COR-L47 (cell line): ENCODE measurements around the gene KCNJ14.
A peak's percentile ranks its signal among the peaks of the same experiment; 100 is the strongest.

ENCODE experiments used
- DNase-seq: peaks from one replicate; lab custom pipeline; 2025; lab: John Stamatoyannopoulos, UW

KCNJ14 gene

GRCh38 chr19:48445606-48446481, 9.5 kb upstream of the KCNJ14 start, which contains the start of gene GRWD1:
TSS of gene GRWD1 (plus strand) at chr19:48445983. CDS start at chr19:48446006, 23 bp downstream.
- peak; percentile 98 for DNase-seq

DNA sequence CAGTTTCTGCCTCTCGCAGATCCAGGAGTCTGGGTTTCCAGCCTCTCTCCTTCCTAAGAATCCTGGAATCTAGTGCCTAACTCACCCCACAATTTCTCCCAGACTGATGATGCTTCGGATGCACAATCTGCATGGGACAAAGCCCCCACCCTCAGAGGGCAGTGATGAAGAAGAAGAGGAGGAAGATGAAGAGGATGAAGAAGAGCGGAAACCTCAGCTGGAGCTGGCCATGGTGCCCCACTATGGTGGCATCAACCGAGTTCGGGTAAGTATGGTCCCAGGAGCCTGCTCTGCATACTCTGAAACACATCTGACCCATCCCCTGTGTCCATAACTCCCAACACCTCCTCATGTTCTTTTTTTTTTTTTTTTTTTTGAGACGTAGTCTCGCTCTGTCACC, 8.8 kb upstream of the KCNJ14 start:
- DNase-seq, result no peak

DNA sequence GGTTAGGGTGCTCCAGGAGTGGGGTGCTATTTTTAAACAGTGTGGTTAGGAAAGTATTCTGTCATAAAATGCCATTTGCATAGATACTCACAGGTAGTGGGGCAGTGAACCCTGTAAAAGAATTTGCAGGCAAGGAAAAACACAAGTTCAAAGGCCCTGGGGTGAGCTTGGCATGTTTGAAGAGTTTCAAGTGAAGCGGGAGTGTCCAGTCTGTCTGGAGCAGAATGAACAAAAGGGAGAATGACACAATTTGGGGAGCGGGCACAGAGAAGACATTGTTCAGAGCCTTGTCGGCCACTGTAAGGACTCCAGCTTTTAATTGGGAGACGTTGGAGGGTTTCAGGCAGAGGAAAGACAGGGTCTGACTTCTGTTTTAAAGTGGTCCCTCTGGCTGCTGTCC, 6.8 kb upstream of the KCNJ14 start:
- no peak for DNase-seq

GRCh38 chr19:48450441-48450840, 4.9 kb upstream of the KCNJ14 start:
- no peak for DNase-seq

- DNase-seq, result no peak
Measured at GRCh38 chr19:48450863-48451262, 4.5 kb upstream of the KCNJ14 start.

DNA sequence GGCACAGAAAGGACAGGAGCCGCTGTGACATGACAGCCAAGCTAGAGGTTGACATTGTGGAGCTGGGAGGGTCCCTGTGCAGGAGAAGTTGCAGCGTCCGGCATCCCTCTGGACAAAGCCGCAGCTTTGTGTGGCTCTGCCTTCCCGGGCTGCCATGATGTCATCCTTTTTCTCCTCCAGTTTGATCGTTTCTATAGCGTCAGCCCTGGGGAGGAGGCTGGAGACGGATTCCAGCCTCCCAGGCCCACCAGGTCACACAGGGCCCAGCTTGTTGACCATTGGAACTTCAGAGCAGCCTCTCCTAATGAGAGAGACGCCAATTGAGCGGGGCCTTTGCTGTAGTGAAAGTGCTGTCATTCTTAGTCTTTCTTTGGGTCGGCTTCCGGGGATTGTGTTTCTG, 3.8 kb upstream of the KCNJ14 start:
- no peak for DNase-seq

DNA sequence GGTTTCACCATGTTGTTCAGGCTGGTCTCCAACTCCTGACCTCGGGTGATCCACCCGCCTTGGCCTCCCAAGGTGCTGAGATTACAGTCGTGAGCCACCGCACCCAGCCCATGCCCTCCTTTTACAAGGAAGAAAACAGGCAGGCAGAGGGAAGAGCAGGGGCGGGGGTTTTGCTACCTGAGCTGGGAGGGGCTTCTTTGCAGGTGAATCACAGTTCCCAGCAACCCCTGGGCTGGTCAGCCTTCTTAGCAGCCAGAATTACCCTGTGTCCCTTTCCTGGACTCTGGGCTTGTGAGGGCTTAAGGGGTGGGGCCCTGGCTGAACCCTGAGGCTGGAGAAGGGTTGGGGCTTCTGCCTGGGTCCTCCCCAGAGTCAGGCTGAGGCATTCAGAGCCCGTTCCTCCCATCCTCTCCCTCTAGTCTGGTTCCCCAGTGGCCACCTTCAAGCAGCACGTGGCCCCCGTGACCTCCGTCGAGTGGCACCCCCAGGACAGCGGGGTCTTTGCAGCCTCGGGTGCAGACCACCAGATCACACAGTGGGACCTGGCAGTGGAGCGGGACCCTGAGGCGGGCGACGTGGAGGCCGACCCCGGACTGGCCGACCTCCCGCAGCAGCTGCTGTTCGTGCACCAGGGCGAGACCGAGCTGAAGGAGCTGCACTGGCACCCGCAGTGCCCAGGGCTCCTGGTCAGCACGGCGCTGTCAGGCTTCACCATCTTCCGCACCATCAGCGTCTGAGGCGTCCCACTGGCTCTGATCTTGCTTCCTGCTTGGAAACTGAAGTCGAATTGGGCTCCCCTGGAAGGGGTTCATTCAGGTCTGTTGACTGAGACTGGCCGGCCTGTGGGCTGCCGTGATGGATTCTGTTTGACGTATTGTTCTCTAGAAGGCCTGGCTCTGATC, 2.8 kb upstream of the KCNJ14 start:
- no peak for DNase-seq

GRCh38 chr19:48454150-48454730, 1.1 kb upstream of the KCNJ14 start:
- DNase-seq, result no peak

DNA sequence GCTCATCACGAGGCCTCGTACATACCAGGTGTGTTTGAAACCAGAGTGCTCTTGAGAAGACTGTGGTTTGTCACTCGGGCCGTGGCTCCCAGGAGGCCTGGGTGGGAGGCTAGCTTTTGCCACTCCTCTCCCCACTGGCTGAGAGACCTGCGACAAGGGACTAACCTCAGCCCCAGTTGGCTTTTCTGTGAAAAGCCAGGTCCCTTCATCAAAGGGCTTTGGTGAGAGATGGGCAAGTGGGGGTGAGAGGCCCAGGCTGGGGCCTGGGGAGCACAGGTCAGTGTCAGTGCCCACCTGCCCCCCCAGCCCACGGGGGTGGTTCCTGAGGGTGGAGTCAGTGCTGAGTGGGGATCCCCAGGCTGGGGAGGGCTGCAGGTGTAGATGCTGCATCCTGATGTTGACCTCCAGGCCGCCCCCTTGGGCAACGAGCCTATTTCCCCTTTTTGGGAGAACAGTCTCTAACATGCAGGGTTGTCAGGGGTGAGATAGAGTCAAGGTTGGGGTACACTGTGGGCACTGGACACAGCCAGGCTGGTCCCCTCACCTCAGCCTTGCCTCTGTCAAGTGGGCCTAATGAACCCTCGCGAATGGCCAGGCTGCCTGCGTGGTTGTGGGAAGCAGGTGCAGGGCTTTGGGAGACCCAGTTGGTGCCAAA, 661 bp downstream of the KCNJ14 start:
- DNase-seq, result no peak

GRCh38 chr19:48456864-48457263, 1.5 kb downstream of the KCNJ14 start:
- DNase-seq, result no peak

GRCh38 chr19:48458016-48458415, 2.6 kb downstream of the KCNJ14 start:
- DNase-seq, result no peak

- no peak for DNase-seq
Measured at GRCh38 chr19:48461651-48461981, 6.2 kb downstream of the KCNJ14 start.

DNA sequence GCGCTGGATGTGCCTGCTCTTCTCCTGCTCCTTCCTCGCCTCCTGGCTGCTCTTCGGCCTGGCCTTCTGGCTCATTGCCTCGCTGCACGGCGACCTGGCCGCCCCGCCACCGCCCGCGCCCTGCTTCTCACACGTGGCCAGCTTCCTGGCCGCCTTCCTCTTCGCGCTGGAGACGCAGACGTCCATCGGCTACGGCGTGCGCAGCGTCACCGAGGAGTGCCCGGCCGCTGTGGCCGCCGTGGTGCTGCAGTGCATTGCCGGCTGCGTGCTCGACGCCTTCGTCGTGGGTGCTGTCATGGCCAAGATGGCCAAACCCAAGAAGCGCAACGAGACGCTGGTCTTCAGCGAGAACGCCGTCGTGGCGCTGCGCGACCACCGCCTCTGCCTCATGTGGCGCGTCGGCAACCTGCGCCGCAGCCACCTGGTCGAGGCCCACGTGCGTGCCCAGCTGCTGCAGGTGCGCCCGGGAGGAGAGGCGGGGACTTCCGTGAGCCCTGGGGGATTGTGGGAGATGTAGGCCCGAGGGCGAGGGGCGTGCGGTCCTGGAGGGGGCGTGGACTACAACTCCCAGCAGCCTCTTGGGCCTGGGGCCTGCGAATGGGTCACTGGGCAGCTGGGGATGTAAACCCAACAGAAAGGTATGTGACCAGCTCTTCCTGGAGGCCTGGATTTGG, 6.7 kb downstream of the KCNJ14 start:
- DNase-seq, result no peak

- no peak for DNase-seq
Measured at GRCh38 chr19:48465215-48465614, 9.8 kb downstream of the KCNJ14 start.

- no peak for DNase-seq
Measured at GRCh38 chr19:48466561-48467325, 11.4 kb downstream of the KCNJ14 start.

DNA sequence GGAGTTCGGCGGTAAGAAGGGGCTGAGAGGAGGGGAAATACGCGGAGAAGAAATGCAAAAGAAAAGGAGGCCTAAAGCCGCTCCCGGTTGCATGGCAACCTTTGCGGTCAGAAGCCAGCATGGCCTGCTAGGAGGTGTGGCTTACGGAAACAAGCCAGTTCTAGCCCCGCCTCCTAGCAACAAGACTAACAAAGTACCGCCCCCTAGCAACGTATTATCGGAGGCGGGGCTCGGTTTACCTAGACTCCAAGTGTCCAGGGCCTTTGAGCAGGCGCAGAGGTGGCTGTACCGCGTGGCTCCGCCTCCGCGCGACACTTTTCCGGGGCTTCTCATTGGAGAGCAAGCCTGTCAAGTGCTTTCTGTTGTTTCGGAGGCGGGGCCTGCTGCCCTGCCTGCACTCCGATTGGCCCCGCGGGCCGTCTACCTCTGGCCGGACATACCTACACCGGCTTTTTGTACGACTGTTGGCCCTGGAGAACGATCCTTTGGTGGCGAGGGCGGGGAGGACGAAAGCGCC, 13.5 kb downstream of the KCNJ14 start:
- peak; percentile 100 for DNase-seq

DNA sequence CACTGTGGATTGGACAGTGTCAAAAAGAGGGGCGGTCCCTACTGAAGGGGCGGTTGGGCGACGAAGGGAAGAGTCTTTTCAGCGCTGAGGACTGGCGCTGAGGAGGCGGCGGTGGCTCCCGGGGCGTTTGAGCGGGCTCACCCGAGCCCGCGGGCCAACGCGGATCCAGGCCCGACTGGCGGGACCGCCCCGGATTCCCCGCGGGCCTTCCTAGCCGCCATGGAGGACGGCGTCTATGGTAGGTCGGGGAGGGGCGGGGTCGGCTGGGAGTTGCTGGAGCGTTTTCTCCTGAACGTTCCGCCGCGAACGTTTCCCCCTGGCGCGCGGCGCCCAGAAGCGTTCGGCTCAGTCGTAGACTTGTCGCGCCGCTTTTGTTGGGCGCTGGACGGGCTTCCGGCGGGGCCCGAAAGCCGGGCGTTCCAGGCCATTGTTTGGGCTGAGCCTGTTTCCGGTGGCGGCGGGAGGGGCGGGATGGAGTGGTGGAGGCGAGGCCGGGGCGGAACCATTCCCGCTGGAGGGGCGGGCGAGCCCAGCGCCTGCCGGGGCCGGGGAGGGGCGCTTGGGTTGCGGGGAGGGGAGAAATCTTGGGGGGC, 14.0 kb downstream of the KCNJ14 start, which contains the start of gene CYTH2:
Gene CYTH2, plus strand, starts transcription at position 81 of the 593 bp plus-strand sequence. Its CDS starts 139 bp downstream, at position 220.
- peak; percentile 77 for DNase-seq

GRCh38 chr19:48469934-48470680, 14.7 kb downstream of the KCNJ14 start:
- DNase-seq, result no peak

DNA sequence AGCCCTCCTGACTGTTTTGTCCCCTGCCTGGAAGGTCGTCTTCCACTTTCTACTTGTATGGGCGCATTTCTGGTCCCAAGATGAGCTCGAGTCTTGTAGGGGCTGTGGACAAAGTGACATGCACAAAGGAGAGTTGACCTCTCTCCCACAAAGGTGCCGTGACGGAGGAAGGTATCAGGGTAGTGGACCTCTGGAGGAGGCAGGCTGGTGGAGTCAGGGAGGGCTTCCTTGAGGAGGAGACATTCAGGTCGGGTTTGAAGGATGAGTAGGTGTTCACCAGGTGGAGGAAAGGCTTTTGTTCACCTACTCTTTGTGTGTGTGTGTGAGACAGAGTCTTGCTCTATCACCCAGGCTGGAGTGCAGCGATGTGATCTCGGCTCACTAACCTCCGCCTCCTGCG, 15.5 kb downstream of the KCNJ14 start:
- DNase-seq, result no peak
